ENCODE data around the gene LOXL4.
"Not testable (repeated sequence)": the region's sequence is repeated elsewhere in the genome, so short reads cannot be mapped to it uniquely, and the experiment has no call there.

The LOXL4 gene

GRCh38 chr10:98231417-98231816 lies 36.6 kb downstream of the LOXL4 start:
- no peak overlapping the region for H2BK5ac ChIP-seq (ENCODE audit: low read length)
- WGBS (ENCODE audit: extremely low coverage, insufficient coverage, low lambda C conversion rate): no CpG with 5 or more reads among the region's 4 CpGs
- H3K79me1 ChIP-seq (ENCODE audit: low read length): no peaks in the 10 kb centered on the region
- H4K8ac ChIP-seq (ENCODE audit: low read depth, low read length): no peak overlapping the region
- no peaks in the 10 kb centered on the region for H3K79me2 ChIP-seq (ENCODE audit: control insufficient read depth, insufficient read depth, low read length)
- H3K4me2 ChIP-seq (ENCODE audit: low read length): no peak overlapping the region
- no peak overlapping the region for H3K23ac ChIP-seq (ENCODE audit: low read length)
- no peaks in the 10 kb centered on the region for H3K36me3 ChIP-seq (ENCODE audit: control insufficient read depth, insufficient read depth, low read length)
- DNase-seq: no peak
- H3K18ac ChIP-seq (ENCODE audit: low read length): no peak overlapping the region
- no peak overlapping the region for H2BK15ac ChIP-seq (replicated peaks; ENCODE audit: low read depth)
- no peak overlapping the region for H3K56ac ChIP-seq (ENCODE audit: low read length)
- H2BK120ac ChIP-seq (ENCODE audit: low read depth, low read length): no peak overlapping the region
- no peak overlapping the region for H2AK5ac ChIP-seq (ENCODE audit: low read length)
- H3K9ac ChIP-seq (ENCODE audit: low read length): no peak overlapping the region
- no peak overlapping the region for H3K4me3 ChIP-seq (ENCODE audit: low read length)
- no peak overlapping the region for H4K5ac ChIP-seq (ENCODE audit: low read length)
- no peaks in the 10 kb centered on the region for H3K4me1 ChIP-seq (ENCODE audit: control insufficient read depth, low read depth, low read length)
- no peak overlapping the region for H3K4ac ChIP-seq (ENCODE audit: low read depth, low read length)
- no peaks in the 10 kb centered on the region for H3K27me3 ChIP-seq (ENCODE audit: insufficient read depth, low read length, poor library complexity)
- no peak overlapping the region for H3K27ac ChIP-seq (ENCODE audit: low read depth, low read length)

- H3K23ac ChIP-seq (ENCODE audit: low read length); H3K79me1 ChIP-seq (ENCODE audit: low read length); H3K36me3 ChIP-seq (ENCODE audit: control insufficient read depth, insufficient read depth, low read length); H3K27ac ChIP-seq (ENCODE audit: low read depth, low read length); H2AK5ac ChIP-seq (ENCODE audit: low read length); H2BK5ac ChIP-seq (ENCODE audit: low read length); H2BK15ac ChIP-seq (replicated peaks; ENCODE audit: low read depth); H3K18ac ChIP-seq (ENCODE audit: low read length); H3K4me3 ChIP-seq (ENCODE audit: low read length); H3K4ac ChIP-seq (ENCODE audit: low read depth, low read length); H3K4me2 ChIP-seq (ENCODE audit: low read length); H3K56ac ChIP-seq (ENCODE audit: low read length); H4K8ac ChIP-seq (ENCODE audit: low read depth, low read length); H2BK120ac ChIP-seq (ENCODE audit: low read depth, low read length); H3K4me1 ChIP-seq (ENCODE audit: control insufficient read depth, low read depth, low read length); H3K79me2 ChIP-seq (ENCODE audit: control insufficient read depth, insufficient read depth, low read length); H3K27me3 ChIP-seq (ENCODE audit: insufficient read depth, low read length, poor library complexity); H3K9ac ChIP-seq (ENCODE audit: low read length); H4K5ac ChIP-seq (ENCODE audit: low read length); DNase-seq: not testable (repeated sequence)
- no CpG with 5 or more reads among the region's 1 CpG for WGBS (ENCODE audit: extremely low coverage, insufficient coverage, low lambda C conversion rate)
Observed at GRCh38 chr10:98228266-98228665, 39.7 kb downstream of the LOXL4 start.

GRCh38 chr10:98227713-98228112 lies 40.3 kb downstream of the LOXL4 start:
- not testable (repeated sequence) for H3K18ac ChIP-seq (ENCODE audit: low read length); H4K5ac ChIP-seq (ENCODE audit: low read length); H3K27ac ChIP-seq (ENCODE audit: low read depth, low read length); H3K79me2 ChIP-seq (ENCODE audit: control insufficient read depth, insufficient read depth, low read length); H2AK5ac ChIP-seq (ENCODE audit: low read length); H3K4ac ChIP-seq (ENCODE audit: low read depth, low read length); H3K36me3 ChIP-seq (ENCODE audit: control insufficient read depth, insufficient read depth, low read length); H3K23ac ChIP-seq (ENCODE audit: low read length); H3K4me2 ChIP-seq (ENCODE audit: low read length); H3K27me3 ChIP-seq (ENCODE audit: insufficient read depth, low read length, poor library complexity); H3K4me3 ChIP-seq (ENCODE audit: low read length); DNase-seq; H3K4me1 ChIP-seq (ENCODE audit: control insufficient read depth, low read depth, low read length); H2BK5ac ChIP-seq (ENCODE audit: low read length); H3K79me1 ChIP-seq (ENCODE audit: low read length); H3K9ac ChIP-seq (ENCODE audit: low read length); H2BK120ac ChIP-seq (ENCODE audit: low read depth, low read length); H3K56ac ChIP-seq (ENCODE audit: low read length); H4K8ac ChIP-seq (ENCODE audit: low read depth, low read length); H2BK15ac ChIP-seq (replicated peaks; ENCODE audit: low read depth)
- no CpG with 5 or more reads among the region's 3 CpGs for WGBS (ENCODE audit: extremely low coverage, insufficient coverage, low lambda C conversion rate)

- Histone ChIP-seq H3K4ac (ENCODE audit: low read depth, low read length) (no peak overlapping the region), H3K4me2 (ENCODE audit: low read length) (no peak overlapping the region), H3K27ac (ENCODE audit: low read depth, low read length) (no peak overlapping the region), H2BK15ac (replicated peaks; ENCODE audit: low read depth) (no peak overlapping the region), H2BK120ac (ENCODE audit: low read depth, low read length) (no peak overlapping the region), H2AK5ac (ENCODE audit: low read length) (no peak overlapping the region), H3K79me1 (ENCODE audit: low read length) (peaks cover 3% of the 10 kb centered on the region), H3K27me3 (ENCODE audit: insufficient read depth, low read length, poor library complexity) (no peaks in the 10 kb centered on the region), H3K4me1 (ENCODE audit: control insufficient read depth, low read depth, low read length) (no peaks in the 10 kb centered on the region), H3K56ac (ENCODE audit: low read length) (no peak overlapping the region), H2BK5ac (ENCODE audit: low read length) (no peak overlapping the region), H3K36me3 (ENCODE audit: control insufficient read depth, insufficient read depth, low read length) (no peaks in the 10 kb centered on the region), H3K79me2 (ENCODE audit: control insufficient read depth, insufficient read depth, low read length) (peaks cover 3% of the 10 kb centered on the region), H4K8ac (ENCODE audit: low read depth, low read length) (no peak overlapping the region), H4K5ac (ENCODE audit: low read length) (no peak overlapping the region), H3K4me3 (ENCODE audit: low read length) (no peak overlapping the region), H3K18ac (ENCODE audit: low read length) (no peak overlapping the region), H3K9ac (ENCODE audit: low read length) (no peak overlapping the region), H3K23ac (ENCODE audit: low read length) (no peak overlapping the region)
- WGBS (ENCODE audit: extremely low coverage, insufficient coverage, low lambda C conversion rate): no CpG with 5 or more reads among the region's 1 CpG
- no peak for DNase-seq
Observed at GRCh38 chr10:98226508-98227144, 41.4 kb downstream of the LOXL4 start.

- no peak overlapping the region for H3K18ac ChIP-seq (ENCODE audit: low read length)
- no peaks in the 10 kb centered on the region for H3K4me1 ChIP-seq (ENCODE audit: control insufficient read depth, low read depth, low read length)
- H2BK120ac ChIP-seq (ENCODE audit: low read depth, low read length): no peak overlapping the region
- peaks cover 3% of the 10 kb centered on the region for H3K79me1 ChIP-seq (ENCODE audit: low read length)
- H3K36me3 ChIP-seq (ENCODE audit: control insufficient read depth, insufficient read depth, low read length): no peaks in the 10 kb centered on the region
- no peak overlapping the region for H2BK15ac ChIP-seq (replicated peaks; ENCODE audit: low read depth)
- H3K4me2 ChIP-seq (ENCODE audit: low read length): no peak overlapping the region
- H3K56ac ChIP-seq (ENCODE audit: low read length): no peak overlapping the region
- H3K27ac ChIP-seq (ENCODE audit: low read depth, low read length): no peak overlapping the region
- no peak overlapping the region for H3K4ac ChIP-seq (ENCODE audit: low read depth, low read length)
- H4K8ac ChIP-seq (ENCODE audit: low read depth, low read length): no peak overlapping the region
- H3K23ac ChIP-seq (ENCODE audit: low read length): no peak overlapping the region
- H2BK5ac ChIP-seq (ENCODE audit: low read length): no peak overlapping the region
- no peaks in the 10 kb centered on the region for H3K27me3 ChIP-seq (ENCODE audit: insufficient read depth, low read length, poor library complexity)
- peaks cover 3% of the 10 kb centered on the region for H3K79me2 ChIP-seq (ENCODE audit: control insufficient read depth, insufficient read depth, low read length)
- H3K9ac ChIP-seq (ENCODE audit: low read length): no peak overlapping the region
- no peak for DNase-seq
- no peak overlapping the region for H3K4me3 ChIP-seq (ENCODE audit: low read length)
- H2AK5ac ChIP-seq (ENCODE audit: low read length): no peak overlapping the region
- no CpG with 5 or more reads among the region's 1 CpG for WGBS (ENCODE audit: extremely low coverage, insufficient coverage, low lambda C conversion rate)
- no peak overlapping the region for H4K5ac ChIP-seq (ENCODE audit: low read length)
Observed at GRCh38 chr10:98224996-98225395, 43.0 kb downstream of the LOXL4 start.

- Histone ChIP-seq H3K27me3 (ENCODE audit: insufficient read depth, low read length, poor library complexity) (no peaks in the 10 kb centered on the region), H2AK5ac (ENCODE audit: low read length) (no peak overlapping the region), H3K18ac (ENCODE audit: low read length) (no peak overlapping the region), H3K4me1 (ENCODE audit: control insufficient read depth, low read depth, low read length) (no peaks in the 10 kb centered on the region), H3K4me2 (ENCODE audit: low read length) (no peak overlapping the region), H3K56ac (ENCODE audit: low read length) (no peak overlapping the region), H3K4me3 (ENCODE audit: low read length) (no peak overlapping the region), H2BK15ac (replicated peaks; ENCODE audit: low read depth) (no peak overlapping the region), H3K36me3 (ENCODE audit: control insufficient read depth, insufficient read depth, low read length) (no peaks in the 10 kb centered on the region), H3K4ac (ENCODE audit: low read depth, low read length) (no peak overlapping the region), H4K8ac (ENCODE audit: low read depth, low read length) (no peak overlapping the region), H4K5ac (ENCODE audit: low read length) (no peak overlapping the region), H2BK5ac (ENCODE audit: low read length) (no peak overlapping the region), H3K9ac (ENCODE audit: low read length) (no peak overlapping the region), H3K79me1 (ENCODE audit: low read length) (peaks cover 3% of the 10 kb centered on the region), H3K79me2 (ENCODE audit: control insufficient read depth, insufficient read depth, low read length) (peaks cover 3% of the 10 kb centered on the region), H3K27ac (ENCODE audit: low read depth, low read length) (no peak overlapping the region), H3K23ac (ENCODE audit: low read length) (no peak overlapping the region), H2BK120ac (ENCODE audit: low read depth, low read length) (no peak overlapping the region)
- no CpG with 5 or more reads among the region's 2 CpGs for WGBS (ENCODE audit: extremely low coverage, insufficient coverage, low lambda C conversion rate)
- no peak for DNase-seq
Observed at GRCh38 chr10:98224509-98224908, 43.5 kb downstream of the LOXL4 start.

All from mesendoderm (in vitro differentiated cells).